ENCODE data around the gene GTF2A1.
"Not testable (repeated sequence)": the region's sequence is repeated elsewhere in the genome, so short reads cannot be mapped to it uniquely, and the experiment has no call there.

The GTF2A1 gene

GRCh38 chr14:81231540-81231939 lies 10.8 kb upstream of the GTF2A1 start:
- no peak for DNase-seq (ENCODE audit: low spot score)

- no peak for DNase-seq (ENCODE audit: low spot score)
Measured at GRCh38 chr14:81224222-81224621, 3.5 kb upstream of the GTF2A1 start.

DNA sequence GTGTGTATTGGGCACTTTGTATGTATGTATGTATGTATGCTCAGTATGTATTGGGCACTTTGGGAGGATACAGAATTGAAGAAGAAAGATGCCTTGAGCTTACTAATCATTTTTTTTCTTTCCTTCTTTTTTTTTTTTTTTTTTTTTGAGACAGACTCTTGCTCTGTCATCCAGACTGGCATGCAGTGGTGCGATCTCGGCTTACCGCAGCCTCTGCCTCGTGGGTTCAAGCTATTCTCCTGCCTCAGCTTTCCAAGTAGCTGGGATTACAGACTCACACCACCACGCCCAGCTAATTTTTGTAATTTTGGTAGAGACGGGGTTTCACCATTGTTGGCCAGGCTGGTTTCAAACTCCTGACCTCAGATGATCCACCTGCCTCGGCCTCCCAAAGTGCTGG lies 3.0 kb upstream of the GTF2A1 start:
- not testable (repeated sequence) for DNase-seq (ENCODE audit: low spot score)

DNA sequence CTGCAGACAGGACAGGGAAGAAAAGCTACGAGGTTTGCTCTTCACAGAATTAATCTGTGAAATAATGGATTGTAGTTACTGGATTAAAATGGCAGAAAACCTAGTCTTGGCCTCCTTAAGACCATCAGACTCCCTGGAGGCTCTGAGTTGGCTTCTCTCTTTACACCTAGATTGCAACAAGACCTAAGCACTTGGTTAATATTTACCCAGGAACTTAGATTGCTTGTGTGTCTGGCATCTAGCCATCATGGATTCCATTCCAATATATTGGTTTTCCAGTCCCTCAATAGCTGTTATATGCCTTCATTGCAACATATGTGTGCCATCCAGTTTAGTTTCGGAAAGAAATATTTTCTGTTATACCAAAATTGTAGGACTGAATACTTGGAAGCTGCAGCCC lies 1.9 kb upstream of the GTF2A1 start:
- DNase-seq (ENCODE audit: low spot score) = no peak

GRCh38 chr14:81222126-81222525 lies 1.4 kb upstream of the GTF2A1 start:
- no peak for DNase-seq (ENCODE audit: low spot score)

GRCh38 chr14:81221579-81222102 lies 882 bp upstream of the GTF2A1 start:
- no peak for DNase-seq (ENCODE audit: low spot score)

- DNase-seq (ENCODE audit: low spot score) = no peak
Measured at GRCh38 chr14:81220580-81220829, 254 bp downstream of the GTF2A1 start.

GRCh38 chr14:81219759-81220579 lies 790 bp downstream of the GTF2A1 start:
- peak; percentile 47 for DNase-seq (ENCODE audit: low spot score)

GRCh38 chr14:81219210-81219758 lies 1.5 kb downstream of the GTF2A1 start:
- DNase-seq (ENCODE audit: low spot score) = peak; percentile 95

GRCh38 chr14:81211844-81212243 lies 8.9 kb downstream of the GTF2A1 start:
- peak; percentile 45 for DNase-seq (ENCODE audit: low spot score)

DNA sequence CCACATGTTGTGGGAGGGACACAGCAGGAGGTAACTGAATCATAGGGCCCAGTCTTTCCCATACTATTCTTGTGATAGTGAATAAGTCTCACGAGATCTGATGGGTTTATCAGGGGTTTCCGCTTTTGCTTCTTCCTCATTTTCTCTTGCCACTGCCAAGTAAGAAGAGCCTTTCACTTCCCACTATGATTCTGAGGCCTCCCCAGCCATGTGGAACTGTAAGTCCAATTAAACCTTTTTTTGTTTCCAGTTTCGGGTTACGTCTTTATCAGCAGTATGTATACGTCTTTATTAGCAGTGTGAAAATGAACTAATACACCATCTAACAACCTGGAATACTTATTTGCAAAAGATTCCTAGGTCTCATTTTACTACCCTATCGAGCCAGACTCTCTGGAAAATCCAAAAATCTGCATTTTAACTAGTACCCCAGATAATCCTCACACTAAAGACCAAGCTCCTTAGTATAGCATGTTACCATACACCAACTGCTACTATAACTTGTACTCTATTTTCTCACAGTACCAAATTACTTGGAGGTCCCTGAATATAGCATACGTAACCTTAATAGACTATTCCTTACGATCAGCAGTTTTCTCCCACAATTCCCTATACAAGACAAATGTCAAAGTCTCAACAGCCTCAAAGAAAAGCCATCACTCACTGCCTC lies 11.5 kb downstream of the GTF2A1 start:
- no peak for DNase-seq (ENCODE audit: low spot score)

GRCh38 chr14:81208489-81208888 lies 12.3 kb downstream of the GTF2A1 start:
- DNase-seq (ENCODE audit: low spot score) = no peak

- peak; percentile 31 for DNase-seq (ENCODE audit: low spot score)
Measured at GRCh38 chr14:81206115-81206514, 14.6 kb downstream of the GTF2A1 start.

DNA sequence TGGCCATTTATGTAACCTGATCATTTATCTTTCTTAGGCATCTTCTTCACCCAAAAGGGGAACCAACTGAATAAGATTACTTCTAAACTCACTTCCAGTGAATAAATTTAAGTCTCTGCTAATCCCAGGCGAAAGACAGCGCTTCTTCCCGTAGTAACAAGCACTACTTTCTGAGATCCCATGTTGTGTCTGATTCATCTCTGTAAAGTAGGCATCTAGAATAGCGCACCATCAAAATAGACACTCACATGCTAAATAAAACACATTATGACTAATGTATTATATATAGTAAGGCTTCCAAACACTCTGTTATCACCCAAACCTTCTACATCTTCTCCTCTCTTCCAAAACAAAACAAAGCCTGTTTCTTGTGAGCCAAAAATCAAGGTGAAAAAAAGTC lies 15.1 kb downstream of the GTF2A1 start:
- no peak for DNase-seq (ENCODE audit: low spot score)

DNA sequence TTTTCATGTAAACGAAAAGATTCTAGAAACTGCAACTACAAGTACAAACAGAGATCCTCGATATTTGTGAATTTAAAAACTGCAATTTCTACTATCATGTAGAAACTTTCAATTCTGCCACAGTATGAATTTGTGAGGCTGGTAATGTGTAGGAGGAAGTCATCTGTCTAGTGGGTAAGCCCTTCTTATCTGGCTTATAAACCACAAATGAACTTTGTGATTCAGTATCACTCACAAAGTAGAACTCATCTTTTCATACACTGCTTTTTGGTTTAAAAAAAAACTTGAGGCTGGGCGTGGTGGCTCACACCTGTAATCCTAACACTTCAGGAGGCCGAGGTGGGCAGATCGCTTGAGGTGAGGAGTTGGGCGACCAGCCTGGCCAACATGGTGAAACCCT lies 20.7 kb downstream of the GTF2A1 start:
- peak; percentile 50 for DNase-seq (ENCODE audit: low spot score)

DNA sequence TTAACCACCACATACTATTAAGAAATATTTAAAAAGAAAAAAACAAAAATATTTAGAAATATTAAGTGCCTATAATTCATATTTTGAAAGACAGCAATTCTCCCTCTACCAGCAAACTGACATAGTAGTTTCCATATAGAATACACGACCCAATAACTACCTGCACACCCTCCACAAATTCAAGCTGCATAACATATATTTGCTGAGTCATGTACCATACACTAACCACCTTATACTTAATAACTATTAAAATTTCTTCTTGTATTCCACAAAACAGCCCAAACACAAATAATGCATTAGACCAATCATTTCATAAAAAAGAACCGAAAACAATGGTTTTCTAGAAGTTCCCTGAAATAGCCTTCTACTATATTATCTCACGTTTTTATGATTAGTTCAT lies 21.7 kb downstream of the GTF2A1 start:
- DNase-seq (ENCODE audit: low spot score) = no peak

DNA sequence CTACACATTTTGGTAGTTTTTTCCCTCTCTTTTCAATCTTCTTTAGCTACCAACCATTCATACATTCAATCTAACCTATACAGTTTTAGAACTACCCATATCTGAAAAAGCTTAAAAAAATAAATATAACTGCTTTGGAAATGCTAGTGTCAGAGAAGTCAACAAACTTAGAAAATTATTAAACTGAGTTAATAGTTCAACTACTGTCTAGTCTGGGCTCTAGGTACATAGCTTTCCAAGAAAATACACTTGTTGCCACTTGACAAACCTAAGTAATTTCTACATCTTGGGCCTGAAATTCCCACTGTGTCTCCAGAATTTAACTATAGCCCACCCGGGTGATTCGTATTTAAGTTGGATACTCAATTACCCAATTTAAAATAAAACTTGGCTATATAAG lies 22.1 kb downstream of the GTF2A1 start:
- DNase-seq (ENCODE audit: low spot score) = no peak

- DNase-seq (ENCODE audit: low spot score) = peak; percentile 17
Measured at GRCh38 chr14:81193924-81194633, 26.7 kb downstream of the GTF2A1 start.

DNA sequence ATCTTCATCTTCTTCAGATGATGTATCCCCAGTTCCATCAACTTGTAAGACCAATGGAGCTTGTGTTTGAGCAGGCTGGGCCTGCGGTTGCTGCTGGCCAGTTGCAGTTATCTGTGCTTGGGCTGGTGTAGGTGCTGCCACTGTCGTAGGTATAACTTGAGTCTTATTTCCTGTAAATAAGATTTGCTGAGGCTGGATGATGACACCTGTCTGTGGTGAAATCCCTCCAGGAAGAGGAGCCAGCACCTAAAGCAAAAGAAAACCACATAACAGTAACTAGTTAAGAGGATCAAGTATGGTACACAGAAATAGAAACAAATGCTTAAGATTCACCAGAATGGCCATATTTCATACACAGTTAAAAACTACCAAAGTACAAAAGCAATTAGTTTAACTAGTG lies 28.2 kb downstream of the GTF2A1 start:
- DNase-seq (ENCODE audit: low spot score) = peak; percentile 39

DNA sequence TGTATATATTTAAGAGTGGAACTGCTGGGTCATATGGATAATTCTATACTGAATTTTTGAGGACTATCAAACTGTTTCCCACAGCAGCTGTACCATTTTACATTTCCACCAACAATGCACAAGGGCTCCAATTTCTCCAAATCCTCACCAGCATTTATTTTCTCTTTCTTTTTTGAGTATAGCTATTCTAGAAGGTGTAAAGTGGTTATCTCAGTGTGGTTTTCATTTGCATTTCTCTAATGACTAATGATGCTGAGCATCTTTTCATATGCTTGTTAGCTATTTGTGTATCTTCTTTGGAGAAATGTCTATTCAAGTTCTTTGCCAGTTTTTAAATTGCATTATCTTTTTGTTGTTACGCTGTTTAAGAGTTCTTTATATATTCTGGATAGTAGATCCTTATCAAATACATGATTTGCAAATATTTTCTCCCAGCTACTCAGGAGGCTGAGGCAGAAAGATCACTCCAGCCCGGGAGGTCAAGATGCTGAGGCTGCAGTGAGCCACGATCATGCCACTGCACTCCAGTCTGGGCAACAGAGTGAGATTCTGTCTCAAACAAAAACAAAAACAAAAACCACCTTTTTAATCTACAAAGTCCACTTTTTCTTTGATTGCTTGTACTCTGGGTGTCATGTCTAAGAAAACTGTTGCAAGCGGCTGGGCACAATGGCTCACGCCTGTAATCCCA lies 32.8 kb downstream of the GTF2A1 start:
- DNase-seq (ENCODE audit: low spot score) = no peak

DNA sequence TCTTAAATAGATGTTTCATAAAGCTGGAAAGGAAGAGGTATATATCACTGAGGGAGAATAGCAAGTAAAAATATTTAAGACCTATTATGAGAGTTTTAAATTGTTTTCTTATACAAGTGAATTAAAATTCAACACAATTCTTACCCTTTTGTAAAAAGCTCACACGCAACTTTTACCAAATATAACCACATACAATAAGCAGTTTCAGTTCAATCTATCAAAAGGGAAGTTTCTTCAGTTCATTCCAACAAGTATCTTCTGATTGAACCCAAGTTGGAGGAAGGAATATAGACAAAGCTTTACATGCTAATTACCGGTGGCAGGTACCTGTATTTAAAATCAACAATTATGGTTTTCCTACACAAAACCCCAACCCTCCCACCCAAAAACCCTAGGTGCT lies 41.1 kb downstream of the GTF2A1 start:
- no peak for DNase-seq (ENCODE audit: low spot score)

DNA sequence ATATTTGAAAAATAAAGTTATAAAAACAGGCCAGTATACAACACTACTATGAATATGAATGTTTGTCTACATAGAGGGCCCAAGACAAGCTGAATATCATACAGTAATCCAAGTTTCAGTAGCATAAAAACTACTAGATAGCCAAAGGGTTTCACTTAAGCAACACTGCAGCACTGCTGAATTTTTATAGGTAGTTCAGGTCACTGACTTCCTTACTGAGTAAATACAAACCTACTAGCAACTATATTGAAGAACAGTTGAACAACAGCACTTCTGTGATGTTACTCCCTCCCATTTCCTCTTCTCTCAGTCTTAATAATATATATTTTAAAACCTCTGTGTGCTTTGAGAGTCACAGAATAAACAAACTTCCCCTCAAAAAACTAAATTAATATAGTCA lies 42.7 kb downstream of the GTF2A1 start:
- no peak for DNase-seq (ENCODE audit: low spot score)
